ENCODE measurements around the gene MIEF2. TPM values are rescaled to one million over a fixed set of nuclear protein-coding genes. Genes with fewer than 3 reads are reported as not detected.

The MIEF2 gene
- total and polyA plus RNA-seq, 5 donors from 2014 or later, result 11.7 to 19.9 (median 13.1) TPM

- no peaks in the 10 kb centered on the region for H3K27me3 ChIP-seq (ENCODE audit: control insufficient read depth, insufficient read depth, low read length)
- H3K9me3 Mint-ChIP-seq, result no peaks in the 10 kb centered on the region
- no peak overlapping the region for H3K27ac Mint-ChIP-seq
- peaks cover 0 to 29% (median 14%) of the 10 kb centered on the region in 4 donors for H3K4me1 Mint-ChIP-seq
- no peak for ATAC-seq (ENCODE audit: low read depth in 2 of 2)
- H3K27ac ChIP-seq (ENCODE audit: insufficient read depth, low read length, poor library complexity, severe bottlenecking), result no peak overlapping the region
- peaks cover 3% of the 10 kb centered on the region for H3K36me3 Mint-ChIP-seq
- peak overlapping the region in 1 of 4 donors; percentile 60 for H3K4me3 Mint-ChIP-seq
- no peak overlapping the region for H3K4me3 ChIP-seq (ENCODE audit: low read depth, low read length)
- peaks cover 62% of the 10 kb centered on the region for H3K36me3 ChIP-seq (ENCODE audit: control insufficient read depth, insufficient read depth, low read length)
- H3K27me3 Mint-ChIP-seq, result no peaks in the 10 kb centered on the region
- H3K9me3 ChIP-seq (ENCODE audit: control insufficient read depth in 2 of 2, low read length in 2 of 2), result no peaks in the 10 kb centered on the region
- no peak for DNase-seq
- peaks cover 25% of the 10 kb centered on the region for H3K4me1 ChIP-seq (ENCODE audit: control insufficient read depth, insufficient read depth, low read length, poor library complexity, severe bottlenecking)
Measured at GRCh38 chr17:18253947-18254821, 6.3 kb upstream of the MIEF2 start.

GRCh38 chr17:18254888-18255649, 5.4 kb upstream of the MIEF2 start:
- no peak overlapping the region for H3K4me3 ChIP-seq (ENCODE audit: low read depth, low read length)
- no peaks in the 10 kb centered on the region for H3K27me3 Mint-ChIP-seq
- ATAC-seq (ENCODE audit: low read depth in 2 of 2) (no peak), DNase-seq (no peak)
- H3K36me3 ChIP-seq (ENCODE audit: control insufficient read depth, insufficient read depth, low read length), result peaks cover 59% of the 10 kb centered on the region
- no peak overlapping the region for H3K27ac ChIP-seq (ENCODE audit: insufficient read depth, low read length, poor library complexity, severe bottlenecking)
- peaks cover 32% of the 10 kb centered on the region for H3K4me1 ChIP-seq (ENCODE audit: control insufficient read depth, insufficient read depth, low read length, poor library complexity, severe bottlenecking)
- H3K4me1 Mint-ChIP-seq, result peaks cover 0 to 35% (median 18%) of the 10 kb centered on the region in 4 donors
- peaks cover 3% of the 10 kb centered on the region for H3K36me3 Mint-ChIP-seq
- no peak overlapping the region for H3K27ac Mint-ChIP-seq
- H3K27me3 ChIP-seq (ENCODE audit: control insufficient read depth, insufficient read depth, low read length), result no peaks in the 10 kb centered on the region
- H3K9me3 ChIP-seq (ENCODE audit: control insufficient read depth in 2 of 2, low read length in 2 of 2), result no peaks in the 10 kb centered on the region
- H3K4me3 Mint-ChIP-seq, result peak overlapping the region in 2 of 4 donors; percentile 41 to 70
- H3K9me3 Mint-ChIP-seq, result no peaks in the 10 kb centered on the region

- ATAC-seq (ENCODE audit: low read depth in 2 of 2), result no peak
Measured at GRCh38 chr17:18256351-18256750, 4.1 kb upstream of the MIEF2 start.

GRCh38 chr17:18256776-18257175, 3.7 kb upstream of the MIEF2 start:
- Mint-ChIP-seq H3K4me1 (peaks cover 0 to 45% (median 23%) of the 10 kb centered on the region in 4 donors), H3K27me3 (no peaks in the 10 kb centered on the region), H3K36me3 (no peaks in the 10 kb centered on the region), H3K4me3 (peak overlapping the region; percentile 95 to 98 (median 96)), H3K27ac (peak overlapping the region; percentile 55 to 71 (median 60)), H3K9me3 (no peaks in the 10 kb centered on the region)
- H3K4me1 ChIP-seq (ENCODE audit: control insufficient read depth, insufficient read depth, low read length, poor library complexity, severe bottlenecking), result peaks cover 45% of the 10 kb centered on the region
- no peaks in the 10 kb centered on the region for H3K27me3 ChIP-seq (ENCODE audit: control insufficient read depth, insufficient read depth, low read length)
- peak overlapping the region; percentile 64 for H3K27ac ChIP-seq (ENCODE audit: insufficient read depth, low read length, poor library complexity, severe bottlenecking)
- no peaks in the 10 kb centered on the region for H3K9me3 ChIP-seq (ENCODE audit: control insufficient read depth in 2 of 2, low read length in 2 of 2)
- H3K36me3 ChIP-seq (ENCODE audit: control insufficient read depth, insufficient read depth, low read length), result peaks cover 42% of the 10 kb centered on the region
- ATAC-seq (ENCODE audit: low read depth in 2 of 2) (no peak), DNase-seq (no peak)
- H3K4me3 ChIP-seq (ENCODE audit: low read depth, low read length), result peak overlapping the region; percentile 84

More at GRCh38 chr17:18256351-18256750, 4.1 kb upstream of the MIEF2 start:
- peak overlapping the region; percentile 25 to 71 (median 26) for H3K27ac Mint-ChIP-seq
- H3K36me3 Mint-ChIP-seq, result no peaks in the 10 kb centered on the region
- H3K36me3 ChIP-seq (ENCODE audit: control insufficient read depth, insufficient read depth, low read length), result peaks cover 46% of the 10 kb centered on the region
- peaks cover 0 to 40% (median 20%) of the 10 kb centered on the region in 4 donors for H3K4me1 Mint-ChIP-seq
- peaks cover 41% of the 10 kb centered on the region for H3K4me1 ChIP-seq (ENCODE audit: control insufficient read depth, insufficient read depth, low read length, poor library complexity, severe bottlenecking)
- H3K27ac ChIP-seq (ENCODE audit: insufficient read depth, low read length, poor library complexity, severe bottlenecking), result peak overlapping the region; percentile 64
- H3K27me3 ChIP-seq (ENCODE audit: control insufficient read depth, insufficient read depth, low read length), result no peaks in the 10 kb centered on the region
- no peaks in the 10 kb centered on the region for H3K27me3 Mint-ChIP-seq
- H3K4me3 Mint-ChIP-seq, result peak overlapping the region; percentile 69 to 95 (median 72)
- no peaks in the 10 kb centered on the region for H3K9me3 ChIP-seq (ENCODE audit: control insufficient read depth in 2 of 2, low read length in 2 of 2)
- no peak overlapping the region for H3K4me3 ChIP-seq (ENCODE audit: low read depth, low read length)
- no peaks in the 10 kb centered on the region for H3K9me3 Mint-ChIP-seq
- no peak for DNase-seq

GRCh38 chr17:18257268-18257981, 3.0 kb upstream of the MIEF2 start:
- H3K9me3 Mint-ChIP-seq, result no peaks in the 10 kb centered on the region
- peaks cover 36% of the 10 kb centered on the region for H3K36me3 ChIP-seq (ENCODE audit: control insufficient read depth, insufficient read depth, low read length)
- H3K27ac Mint-ChIP-seq, result peak overlapping the region; percentile 60 to 97 (median 97)
- peaks cover 51% of the 10 kb centered on the region for H3K4me1 ChIP-seq (ENCODE audit: control insufficient read depth, insufficient read depth, low read length, poor library complexity, severe bottlenecking)
- H3K4me3 Mint-ChIP-seq, result peak overlapping the region; percentile 95 to 98 (median 96)
- peaks cover 0 to 51% (median 24%) of the 10 kb centered on the region in 4 donors for H3K4me1 Mint-ChIP-seq
- no peaks in the 10 kb centered on the region for H3K36me3 Mint-ChIP-seq
- no peaks in the 10 kb centered on the region for H3K27me3 Mint-ChIP-seq
- DNase-seq, result peak in 1 of 3 donors; percentile 20
- peak overlapping the region; percentile 81 for H3K27ac ChIP-seq (ENCODE audit: insufficient read depth, low read length, poor library complexity, severe bottlenecking)
- H3K4me3 ChIP-seq (ENCODE audit: low read depth, low read length), result peak overlapping the region; percentile 84
- H3K27me3 ChIP-seq (ENCODE audit: control insufficient read depth, insufficient read depth, low read length), result no peaks in the 10 kb centered on the region
- H3K9me3 ChIP-seq (ENCODE audit: control insufficient read depth in 2 of 2, low read length in 2 of 2), result no peaks in the 10 kb centered on the region
- no peak for ATAC-seq (ENCODE audit: low read depth in 2 of 2)

- H3K4me1 ChIP-seq (ENCODE audit: control insufficient read depth, insufficient read depth, low read length, poor library complexity, severe bottlenecking), result peaks cover 52% of the 10 kb centered on the region
- peak overlapping the region; percentile 84 for H3K4me3 ChIP-seq (ENCODE audit: low read depth, low read length)
- no peaks in the 10 kb centered on the region for H3K27me3 ChIP-seq (ENCODE audit: control insufficient read depth, insufficient read depth, low read length)
- peak overlapping the region; percentile 81 for H3K27ac ChIP-seq (ENCODE audit: insufficient read depth, low read length, poor library complexity, severe bottlenecking)
- H3K9me3 Mint-ChIP-seq, result no peaks in the 10 kb centered on the region
- no peaks in the 10 kb centered on the region for H3K36me3 Mint-ChIP-seq
- H3K27ac Mint-ChIP-seq, result peak overlapping the region; percentile 90 to 97 (median 97)
- no peaks in the 10 kb centered on the region for H3K9me3 ChIP-seq (ENCODE audit: control insufficient read depth in 2 of 2, low read length in 2 of 2)
- H3K27me3 Mint-ChIP-seq, result no peaks in the 10 kb centered on the region
- H3K4me3 Mint-ChIP-seq, result peak overlapping the region; percentile 95 to 98 (median 96)
- peaks cover 0 to 52% (median 24%) of the 10 kb centered on the region in 4 donors for H3K4me1 Mint-ChIP-seq
- H3K36me3 ChIP-seq (ENCODE audit: control insufficient read depth, insufficient read depth, low read length), result peaks cover 33% of the 10 kb centered on the region
- peak; percentile 38 to 45 (median 42) for DNase-seq
- peak; percentile 26 to 29 for ATAC-seq (ENCODE audit: low read depth in 2 of 2)
Measured at GRCh38 chr17:18257982-18258355, 2.5 kb upstream of the MIEF2 start.

GRCh38 chr17:18258356-18259038, 2.0 kb upstream of the MIEF2 start, which contains the start of gene FLII:
TSS of gene FLII (minus strand) at chr17:18258738. CDS start at chr17:18258690, 48 bp downstream.
- no peaks in the 10 kb centered on the region for H3K9me3 ChIP-seq (ENCODE audit: control insufficient read depth in 2 of 2, low read length in 2 of 2)
- H3K36me3 ChIP-seq (ENCODE audit: control insufficient read depth, insufficient read depth, low read length), result peaks cover 31% of the 10 kb centered on the region
- Mint-ChIP-seq H3K4me3 (peak within 1 kb of the TSS; percentile 95 to 98 (median 96)), H3K36me3 (peaks cover 3% of the 10 kb centered on the region), H3K9me3 (no peaks in the 10 kb centered on the region), H3K27me3 (no peaks in the 10 kb centered on the region), H3K4me1 (peaks cover 0 to 55% (median 26%) of the 10 kb centered on the region in 4 donors), H3K27ac (peak within 1 kb of the TSS; percentile 90 to 97 (median 97))
- peak; percentile 30 to 38 for ATAC-seq (ENCODE audit: low read depth in 2 of 2)
- DNase-seq, result peak; percentile 52 to 68 (median 54)
- peak within 1 kb of the TSS; percentile 94 for H3K27ac ChIP-seq (ENCODE audit: insufficient read depth, low read length, poor library complexity, severe bottlenecking)
- H3K4me1 ChIP-seq (ENCODE audit: control insufficient read depth, insufficient read depth, low read length, poor library complexity, severe bottlenecking), result peaks cover 52% of the 10 kb centered on the region
- H3K27me3 ChIP-seq (ENCODE audit: control insufficient read depth, insufficient read depth, low read length), result no peaks in the 10 kb centered on the region
- peak within 1 kb of the TSS; percentile 84 for H3K4me3 ChIP-seq (ENCODE audit: low read depth, low read length)

Data from CD4-positive, CD25-positive, alpha-beta regulatory T cell (primary cell).